ENCODE data around the gene ATXN1. TPM values are rescaled to one million over a fixed set of nuclear protein-coding genes. Genes with fewer than 3 reads are reported as not detected.

Gene ATXN1
- total RNA-seq, 4 donors from 2014 or later = 38.7 to 78.3 (median 62.6) TPM

- H3K4me3 ChIP-seq = no peak overlapping the region
- H3K27me3 ChIP-seq = no peaks in the 10 kb centered on the region
- H3K9me3 ChIP-seq = peaks cover 0 to 5% (median 0%) of the 10 kb centered on the region in 3 donors
- WGBS, 2 donors (ENCODE audit: low coverage in 1 of 2) = 78 to 95% methylated on average over 3 of the region's 3 CpGs
- no peak for ATAC-seq
- no peak overlapping the region for H3K27ac ChIP-seq
- TF ChIP-seq CTCF (IDR thresholded peaks at IDR 0.05) = no peak
- TF ChIP-seq POLR2A (IDR thresholded peaks at IDR 0.05) = no peak
- TF ChIP-seq EP300 (IDR thresholded peaks at IDR 0.05) = no peak
- no peak for TF ChIP-seq POLR2AphosphoS5 (IDR thresholded peaks at IDR 0.05)
- H3K4me1 ChIP-seq = no peaks in the 10 kb centered on the region
- H3K36me3 ChIP-seq = peaks cover 0 to 40% of the 10 kb centered on the region in 2 donors
These were observed 279.4 kb downstream of the ATXN1 start for GRCh38 chr6:16481697-16482399.

GRCh38 chr6:16480763-16481560 lies 280.3 kb downstream of the ATXN1 start:
- Histone ChIP-seq H3K27me3 (no peaks in the 10 kb centered on the region), H3K4me3 (no peak overlapping the region), H3K27ac (no peak overlapping the region), H3K4me1 (no peaks in the 10 kb centered on the region), H3K9me3 (peaks cover 0 to 5% (median 0%) of the 10 kb centered on the region in 3 donors), H3K36me3 (peaks cover 0 to 35% of the 10 kb centered on the region in 2 donors)
- WGBS, 2 donors (ENCODE audit: low coverage in 1 of 2) = 62 to 65% methylated on average over 2 to 3 of the region's 4 CpGs
- TF ChIP-seq POLR2A (IDR thresholded peaks at IDR 0.05) (no peak), CTCF (IDR thresholded peaks at IDR 0.05) (no peak), POLR2AphosphoS5 (IDR thresholded peaks at IDR 0.05) (no peak), EP300 (IDR thresholded peaks at IDR 0.05) (no peak)
- no peak for ATAC-seq

- 71 to 77% methylated on average over 4 to 8 of the region's 12 CpGs for WGBS, 2 donors (ENCODE audit: low coverage in 1 of 2)
- no peak overlapping the region for H3K27ac ChIP-seq
These were observed 283.7 kb downstream of the ATXN1 start for GRCh38 chr6:16477367-16478149.

GRCh38 chr6:16476861-16477260 lies 284.4 kb downstream of the ATXN1 start:
- ATAC-seq = no peak
- Histone ChIP-seq H3K4me1 (peaks cover 0 to 18% (median 0%) of the 10 kb centered on the region in 3 donors), H3K27me3 (no peaks in the 10 kb centered on the region), H3K9me3 (no peaks in the 10 kb centered on the region), H3K27ac (no peak overlapping the region), H3K36me3 (peaks cover 0 to 14% of the 10 kb centered on the region in 2 donors), H3K4me3 (no peak overlapping the region)
- WGBS, 2 donors (ENCODE audit: low coverage in 1 of 2) = 79 to 81% methylated on average over 5 to 7 of the region's 7 CpGs
- TF ChIP-seq POLR2AphosphoS5 (IDR thresholded peaks at IDR 0.05) (no peak), POLR2A (IDR thresholded peaks at IDR 0.05) (no peak), EP300 (IDR thresholded peaks at IDR 0.05) (no peak), CTCF (IDR thresholded peaks at IDR 0.05) (no peak)

More at GRCh38 chr6:16477367-16478149, 283.7 kb downstream of the ATXN1 start:
- Histone ChIP-seq H3K9me3 (no peaks in the 10 kb centered on the region), H3K4me3 (no peak overlapping the region), H3K4me1 (peaks cover 0 to 11% (median 0%) of the 10 kb centered on the region in 3 donors), H3K36me3 (peaks cover 0 to 14% of the 10 kb centered on the region in 2 donors), H3K27me3 (no peaks in the 10 kb centered on the region)
- ATAC-seq = no peak
- no peak for TF ChIP-seq EP300 (IDR thresholded peaks at IDR 0.05)
- no peak for TF ChIP-seq POLR2AphosphoS5 (IDR thresholded peaks at IDR 0.05)
- TF ChIP-seq POLR2A (IDR thresholded peaks at IDR 0.05) = no peak
- TF ChIP-seq CTCF (IDR thresholded peaks at IDR 0.05) = no peak

All from gastroesophageal sphincter (tissue), 4 donors.